ENCODE measurements around the gene CXorf49B.

DNA sequence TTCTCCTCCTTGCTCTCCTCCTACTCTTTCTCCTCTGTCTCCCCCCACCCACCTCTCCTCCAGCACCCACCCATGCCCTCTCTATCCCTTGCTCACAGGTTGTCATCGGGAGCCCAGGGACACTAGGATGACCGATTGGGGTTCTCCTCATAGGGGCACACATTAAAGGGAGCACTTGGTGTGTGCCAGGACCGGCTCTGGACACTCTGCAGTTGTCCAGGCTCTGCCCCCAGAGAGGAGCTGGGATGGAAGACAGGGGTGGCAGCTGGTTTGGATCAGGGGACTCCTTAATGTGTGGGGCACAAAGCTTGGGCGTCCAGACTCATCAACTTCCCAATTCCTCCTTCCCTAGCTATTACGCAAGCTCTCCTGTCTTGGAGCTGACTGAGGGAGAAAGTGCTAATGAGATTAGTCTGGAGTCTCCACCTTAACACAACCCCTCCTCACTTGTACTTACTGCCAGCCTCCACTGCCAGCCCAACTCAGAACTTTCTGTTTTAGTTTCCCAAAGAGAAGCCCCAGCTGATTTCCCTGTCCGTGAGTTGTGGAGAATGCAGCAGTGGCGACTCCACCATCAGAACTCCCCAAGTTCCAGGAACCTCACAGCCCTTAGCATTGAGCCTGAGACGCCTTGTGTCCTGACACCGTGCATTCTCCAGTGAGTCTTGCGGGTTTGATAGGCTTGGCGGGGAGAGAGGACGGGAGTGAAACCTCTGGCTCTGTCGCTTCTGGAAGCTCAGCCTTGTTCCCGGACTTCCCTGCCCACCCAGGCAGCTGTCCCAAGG lies 52.2 kb downstream of the CXorf49B start:
- TF ChIP-seq POLR2A (IDR thresholded peaks at IDR 0.05; ENCODE audit: low read depth, low read length) (no peak), TAF1 (IDR thresholded peaks at IDR 0.05; ENCODE audit: low read depth, low read length) (no peak), POLR2AphosphoS5 (IDR thresholded peaks at IDR 0.05; ENCODE audit: low read depth, low read length) (no peak), PAX5 (IDR thresholded peaks at IDR 0.05; ENCODE audit: insufficient read depth, low read length, severe bottlenecking) (no peak), SPI1 (IDR thresholded peaks at IDR 0.05; ENCODE audit: low read depth, low read length) (no peak), POU2F2 (IDR thresholded peaks at IDR 0.05; ENCODE audit: low read depth, low read length) (no peak)
